ENCODE data around the gene MYPOP. TPM values are rescaled to one million over a fixed set of nuclear protein-coding genes. Genes with fewer than 3 reads are reported as not detected.
A peak's percentile ranks its signal among the peaks of the same experiment; 100 is the strongest.

The MYPOP gene
- total and polyA plus RNA-seq, 4 donors: 0.70 to 3.0 (median 1.3) TPM

DNA sequence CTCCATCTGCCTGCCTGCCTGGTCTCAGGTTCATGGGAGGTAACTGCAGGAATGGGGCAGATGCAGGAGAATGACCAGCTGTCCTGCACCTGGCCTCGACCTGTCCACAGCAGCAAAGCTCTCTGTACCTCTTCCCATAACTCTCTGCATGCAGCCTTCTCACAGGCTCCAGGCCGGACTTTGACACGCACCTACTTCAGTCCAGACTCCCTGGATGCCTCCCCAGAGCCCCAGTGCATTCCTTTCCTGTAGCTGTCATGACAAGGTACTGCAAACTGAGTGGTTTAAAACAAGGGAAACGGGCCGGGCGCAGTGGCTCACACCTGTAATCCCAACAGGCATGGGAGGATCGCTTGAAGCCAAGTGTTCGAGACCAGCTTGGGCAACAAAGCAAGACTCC lies 8.9 kb upstream of the MYPOP start:
- H3K4me3 ChIP-seq (ENCODE audit: low read depth in 1 of 3, low read length in 3 of 3): no peak overlapping the region
- H3K27ac ChIP-seq (ENCODE audit: low read depth in 1 of 2, low read length in 2 of 2): no peak overlapping the region
- H3K9me3 ChIP-seq (ENCODE audit: control insufficient read depth in 4 of 4, low read length in 3 of 4): no peaks in the 10 kb centered on the region
- H3K4me1 ChIP-seq (ENCODE audit: control insufficient read depth in 4 of 4, insufficient read depth in 4 of 4, low read length in 3 of 4): no peaks in the 10 kb centered on the region
- no peak overlapping the region for H3K9ac ChIP-seq (ENCODE audit: low read depth in 1 of 2, low read length in 2 of 2)
- no peaks in the 10 kb centered on the region for H3K27me3 ChIP-seq (ENCODE audit: control insufficient read depth in 4 of 4, insufficient read depth in 4 of 4, low read length in 3 of 4)
- 52% methylated on average over 8 of the region's 8 CpGs for WGBS
- DNase-seq (ENCODE audit: low spot score): no peak
- H3K36me3 ChIP-seq (ENCODE audit: control insufficient read depth in 4 of 4, insufficient read depth in 3 of 4, low read depth in 1 of 4, low read length in 3 of 4): no peaks in the 10 kb centered on the region
- TF ChIP-seq, protein P1, sequence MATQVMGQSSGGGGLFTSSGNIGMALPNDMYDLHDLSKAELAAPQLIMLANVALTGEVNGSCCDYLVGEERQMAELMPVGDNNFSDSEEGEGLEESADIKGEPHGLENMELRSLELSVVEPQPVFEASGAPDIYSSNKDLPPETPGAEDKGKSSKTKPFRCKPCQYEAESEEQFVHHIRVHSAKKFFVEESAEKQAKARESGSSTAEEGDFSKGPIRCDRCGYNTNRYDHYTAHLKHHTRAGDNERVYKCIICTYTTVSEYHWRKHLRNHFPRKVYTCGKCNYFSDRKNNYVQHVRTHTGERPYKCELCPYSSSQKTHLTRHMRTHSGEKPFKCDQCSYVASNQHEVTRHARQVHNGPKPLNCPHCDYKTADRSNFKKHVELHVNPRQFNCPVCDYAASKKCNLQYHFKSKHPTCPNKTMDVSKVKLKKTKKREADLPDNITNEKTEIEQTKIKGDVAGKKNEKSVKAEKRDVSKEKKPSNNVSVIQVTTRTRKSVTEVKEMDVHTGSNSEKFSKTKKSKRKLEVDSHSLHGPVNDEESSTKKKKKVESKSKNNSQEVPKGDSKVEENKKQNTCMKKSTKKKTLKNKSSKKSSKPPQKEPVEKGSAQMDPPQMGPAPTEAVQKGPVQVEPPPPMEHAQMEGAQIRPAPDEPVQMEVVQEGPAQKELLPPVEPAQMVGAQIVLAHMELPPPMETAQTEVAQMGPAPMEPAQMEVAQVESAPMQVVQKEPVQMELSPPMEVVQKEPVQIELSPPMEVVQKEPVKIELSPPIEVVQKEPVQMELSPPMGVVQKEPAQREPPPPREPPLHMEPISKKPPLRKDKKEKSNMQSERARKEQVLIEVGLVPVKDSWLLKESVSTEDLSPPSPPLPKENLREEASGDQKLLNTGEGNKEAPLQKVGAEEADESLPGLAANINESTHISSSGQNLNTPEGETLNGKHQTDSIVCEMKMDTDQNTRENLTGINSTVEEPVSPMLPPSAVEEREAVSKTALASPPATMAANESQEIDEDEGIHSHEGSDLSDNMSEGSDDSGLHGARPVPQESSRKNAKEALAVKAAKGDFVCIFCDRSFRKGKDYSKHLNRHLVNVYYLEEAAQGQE (IDR thresholded peaks at IDR 0.05): no peak
- TF ChIP-seq FOXA1 (IDR thresholded peaks at IDR 0.05) (no peak), RXRA (IDR thresholded peaks at IDR 0.05) (no peak)

DNA sequence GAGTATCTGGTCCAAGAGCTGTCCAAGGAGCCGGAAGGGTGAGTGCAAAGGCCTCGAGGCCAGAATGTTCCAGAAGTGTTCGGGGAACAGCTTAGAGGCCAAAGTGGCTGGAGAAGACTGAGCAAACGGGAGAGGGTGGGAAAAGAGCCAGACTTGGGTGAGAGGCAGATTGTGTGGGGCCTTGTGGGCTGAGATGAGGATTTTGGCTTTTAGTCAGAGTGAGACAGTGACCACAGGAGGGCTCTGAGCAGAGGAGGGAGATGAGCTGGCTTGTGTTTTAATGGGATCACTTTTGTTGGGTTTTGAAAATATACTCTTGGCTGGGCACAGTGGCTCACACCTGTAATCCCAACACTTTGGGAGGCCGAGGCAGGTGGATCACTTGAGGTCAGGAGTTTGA lies 6.5 kb upstream of the MYPOP start:
- Histone ChIP-seq H3K4me3 (ENCODE audit: low read depth in 1 of 3, low read length in 3 of 3) (no peak overlapping the region), H3K27me3 (ENCODE audit: control insufficient read depth in 4 of 4, insufficient read depth in 4 of 4, low read length in 3 of 4) (no peaks in the 10 kb centered on the region), H3K4me1 (ENCODE audit: control insufficient read depth in 4 of 4, insufficient read depth in 4 of 4, low read length in 3 of 4) (no peaks in the 10 kb centered on the region), H3K36me3 (ENCODE audit: control insufficient read depth in 4 of 4, insufficient read depth in 3 of 4, low read depth in 1 of 4, low read length in 3 of 4) (no peaks in the 10 kb centered on the region), H3K9me3 (ENCODE audit: control insufficient read depth in 4 of 4, low read length in 3 of 4) (no peaks in the 10 kb centered on the region), H3K27ac (ENCODE audit: low read depth in 1 of 2, low read length in 2 of 2) (no peak overlapping the region), H3K9ac (ENCODE audit: low read depth in 1 of 2, low read length in 2 of 2) (no peak overlapping the region)
- TF ChIP-seq RXRA (IDR thresholded peaks at IDR 0.05) (no peak), TAF1 (conservative IDR thresholded peaks at IDR 0.05) (no peak), SP1 (IDR thresholded peaks at IDR 0.05) (no peak), YY1 (IDR thresholded peaks at IDR 0.05) (no peak), FOXA1 (IDR thresholded peaks at IDR 0.05) (no peak), NR2F2 (IDR thresholded peaks at IDR 0.05) (peak; percentile 45), RAD21 (IDR thresholded peaks at IDR 0.05) (peak in 1 of 2 donors; percentile 45), GABPA (IDR thresholded peaks at IDR 0.05 in 1 of 2, conservative IDR thresholded peaks at IDR 0.05 in 1 of 2) (no peak), EGR1 (IDR thresholded peaks at IDR 0.05; ENCODE audit: low read depth in 2 of 2) (no peak)
- TF ChIP-seq, protein P2, sequence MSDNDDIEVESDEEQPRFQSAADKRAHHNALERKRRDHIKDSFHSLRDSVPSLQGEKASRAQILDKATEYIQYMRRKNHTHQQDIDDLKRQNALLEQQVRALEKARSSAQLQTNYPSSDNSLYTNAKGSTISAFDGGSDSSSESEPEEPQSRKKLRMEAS (IDR thresholded peaks at IDR 0.05): no peak
- TF ChIP-seq, protein P3, sequence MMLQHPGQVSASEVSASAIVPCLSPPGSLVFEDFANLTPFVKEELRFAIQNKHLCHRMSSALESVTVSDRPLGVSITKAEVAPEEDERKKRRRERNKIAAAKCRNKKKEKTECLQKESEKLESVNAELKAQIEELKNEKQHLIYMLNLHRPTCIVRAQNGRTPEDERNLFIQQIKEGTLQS (IDR thresholded peaks at IDR 0.05): no peak
- TF ChIP-seq, protein P1 (IDR thresholded peaks at IDR 0.05): no peak
- TF ChIP-seq, protein P4, sequence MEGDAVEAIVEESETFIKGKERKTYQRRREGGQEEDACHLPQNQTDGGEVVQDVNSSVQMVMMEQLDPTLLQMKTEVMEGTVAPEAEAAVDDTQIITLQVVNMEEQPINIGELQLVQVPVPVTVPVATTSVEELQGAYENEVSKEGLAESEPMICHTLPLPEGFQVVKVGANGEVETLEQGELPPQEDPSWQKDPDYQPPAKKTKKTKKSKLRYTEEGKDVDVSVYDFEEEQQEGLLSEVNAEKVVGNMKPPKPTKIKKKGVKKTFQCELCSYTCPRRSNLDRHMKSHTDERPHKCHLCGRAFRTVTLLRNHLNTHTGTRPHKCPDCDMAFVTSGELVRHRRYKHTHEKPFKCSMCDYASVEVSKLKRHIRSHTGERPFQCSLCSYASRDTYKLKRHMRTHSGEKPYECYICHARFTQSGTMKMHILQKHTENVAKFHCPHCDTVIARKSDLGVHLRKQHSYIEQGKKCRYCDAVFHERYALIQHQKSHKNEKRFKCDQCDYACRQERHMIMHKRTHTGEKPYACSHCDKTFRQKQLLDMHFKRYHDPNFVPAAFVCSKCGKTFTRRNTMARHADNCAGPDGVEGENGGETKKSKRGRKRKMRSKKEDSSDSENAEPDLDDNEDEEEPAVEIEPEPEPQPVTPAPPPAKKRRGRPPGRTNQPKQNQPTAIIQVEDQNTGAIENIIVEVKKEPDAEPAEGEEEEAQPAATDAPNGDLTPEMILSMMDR (IDR thresholded peaks at IDR 0.05; ENCODE audit: low read depth, low read length, missing input control): no peak
- DNase-seq (ENCODE audit: low spot score): no peak
- 86% methylated on average over 5 of the region's 5 CpGs for WGBS
